Panc1 (cell line): ENCODE data around the gene TAGLN2. TPM values are rescaled to one million over a fixed set of nuclear protein-coding genes. Genes with fewer than 3 reads are reported as not detected.
A peak's percentile ranks its signal among the peaks of the same experiment; 100 is the strongest.

ENCODE experiments used
- ATAC-seq: fragments of 200-7000 bp; cut with Tn5 transposase; 2 replicates; pipeline ENCODE4 v1.9.1; 2020; ENCODE audit warnings: mild to moderate bottlenecking, moderate library complexity
- BruUV-seq: library from RNA; stranded (reverse); fragments of 400-500 nt; replicated peaks from 2 replicates; lab custom pipeline; 2021; lab: Mats Ljungman, UMichigan
- CTCF ChIA-PET: fragments of 300-600 bp; sonication (Branson Sonifier 250); formaldehyde crosslinking; loops from one replicate; lab custom pipeline; 2022; ENCODE audit warnings: antibody characterized with exemption; lab: Charles Lee
- POLR2A ChIA-PET: fragments of 300-600 bp; sonication (Branson Sonifier 250); formaldehyde crosslinking; loops from one replicate; lab custom pipeline; 2022; ENCODE audit warnings: antibody characterized with exemption; lab: Charles Lee
- DNase-seq: peaks from one replicate; pipeline ENCODE4 v3.0.0-alpha.2; 2010; ENCODE audit warnings: low read depth, low spot score
- H3K27ac ChIP-seq: 2 replicates; pipeline ENCODE4 v1.5.1; 2011; ENCODE audit warnings: mild to moderate bottlenecking, low read length, inconsistent platforms
- H3K27me3 ChIP-seq: fragments of 200-500 bp; sonication (Bioruptor generic); 2 replicates; pipeline ENCODE4 v1.6.0; 2014; ENCODE audit warnings: low read length, inconsistent platforms; ENCODE audit not compliant: control insufficient read depth, insufficient read depth
- H3K36me3 ChIP-seq: fragments of 200-500 bp; sonication (Bioruptor generic); 2 replicates; pipeline ENCODE4 v1.5.1; 2014; ENCODE audit warnings: inconsistent platforms, mild to moderate bottlenecking, low read length, moderate library complexity; ENCODE audit not compliant: control insufficient read depth, insufficient read depth
- H3K4me1 ChIP-seq: 2 replicates; pipeline ENCODE4 v1.5.1; 2011; ENCODE audit warnings: inconsistent platforms, mild to moderate bottlenecking, low read length, moderate library complexity; ENCODE audit not compliant: control insufficient read depth, insufficient read depth
- H3K4me3 ChIP-seq, 2 experiments: 2 replicates each; pipeline ENCODE4 v1.5.1; 2011 to 2012; ENCODE audit warnings: low read depth in 2 of 2, low read length in 2 of 2, mild to moderate bottlenecking in 2 of 2, inconsistent platforms in 1 of 2, moderate library complexity in 1 of 2
- H3K9me3 ChIP-seq: fragments of 200-500 bp; sonication (Bioruptor generic); 2 replicates; pipeline ENCODE4 v1.5.1; 2014; ENCODE audit warnings: low read depth, mild to moderate bottlenecking, inconsistent platforms, low read length, moderate library complexity; ENCODE audit not compliant: control insufficient read depth, insufficient read depth
- POLR2AphosphoS5 ChIP-seq: IDR thresholded peaks from 2 replicates; pipeline ENCODE4 v1.6.1; 2012; ENCODE audit warnings: mild to moderate bottlenecking, low read depth, low read length, moderate library complexity
- SIN3A ChIP-seq: IDR thresholded peaks from 2 replicates; pipeline ENCODE4 v1.6.1; 2012; ENCODE audit warnings: low read depth, mild to moderate bottlenecking, low read length, moderate library complexity, borderline replicate concordance; ENCODE audit not compliant: insufficient read depth
- TCF7L2 ChIP-seq: IDR thresholded peaks from 2 replicates; pipeline ENCODE4 v1.6.1; 2011; ENCODE audit warnings: mild to moderate bottlenecking, low read depth, low read length, inconsistent platforms
- in situ Hi-C: cut with HindIII; loops from 2 replicates; pipeline ENCODE4 v1.10.0; 2016; ENCODE audit warnings: low sequenced_read_pairs, low pct_unique_long_range_greater_than_20kb
- intact Hi-C: fragments of 100-400 bp; cut with micrococcal nuclease; formaldehyde crosslinking; loops from one replicate; pipeline ENCODE4 v1.10.0; 2022; ENCODE audit not compliant: unreplicated experiment
- total RNA-seq: library from RNA; stranded (reverse); gene quantifications from one replicate; pipeline ENCODE4 v1.2.1, GENCODE V29; 2021; ENCODE audit not compliant: unreplicated experiment
- TF ChIP-seq, protein P1 (sequence below), 2 experiments: IDR thresholded peaks; 2 replicates each; pipeline ENCODE4 v1.6.1; 2011 to 2012; ENCODE audit warnings: low read depth in 2 of 2, control low read depth in 1 of 2, low read length in 1 of 2, mild to moderate bottlenecking in 1 of 2, moderate library complexity in 1 of 2; ENCODE audit not compliant: insufficient read depth in 1 of 2
- TF ChIP-seq, protein P2 (sequence below): fragments of 450-650 bp; IDR thresholded peaks from 2 replicates; pipeline ENCODE4 v1.5.1; 2017; ENCODE audit warnings: mild to moderate bottlenecking

Gene TAGLN2
- total RNA-seq, 1 experiment from 2014 or later = 474 TPM

DNA sequence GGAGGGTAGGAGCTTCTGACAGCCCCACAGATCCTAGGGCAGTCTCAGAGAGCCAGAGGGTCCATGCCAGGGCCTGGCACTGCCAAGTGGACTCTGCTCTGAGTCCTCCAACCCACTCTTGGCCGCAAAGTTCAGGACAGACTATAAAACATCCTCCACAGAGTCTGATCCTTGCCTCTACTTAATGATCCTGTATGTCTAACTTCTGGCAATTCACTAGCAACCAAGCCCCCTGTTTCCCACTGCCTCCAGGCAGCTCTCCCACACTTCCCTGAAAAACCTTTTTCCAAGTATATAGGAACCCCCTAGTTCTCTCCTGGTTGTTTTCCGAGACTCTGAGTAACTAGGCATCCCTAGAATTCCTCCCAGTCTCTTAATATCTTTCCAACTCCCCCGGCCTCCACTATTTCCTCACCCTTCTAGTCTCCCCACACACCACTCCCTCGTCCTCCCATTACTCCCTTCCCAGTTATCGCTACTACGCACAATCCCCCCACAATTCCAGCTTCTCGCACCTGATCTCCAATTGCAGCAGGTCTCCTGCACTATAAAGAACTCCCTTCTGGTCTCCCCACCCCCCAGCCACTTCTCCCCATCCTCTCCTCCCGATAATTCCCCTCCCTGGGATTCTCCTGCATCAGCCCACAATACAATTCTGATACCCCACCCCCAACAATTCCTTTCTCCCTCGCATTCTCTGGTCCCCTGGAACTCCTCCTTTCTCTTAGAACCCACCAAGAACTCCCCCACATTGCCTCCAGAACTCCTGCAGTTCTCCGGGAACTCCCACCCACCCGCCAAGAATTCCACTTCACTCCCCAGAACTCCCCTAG is 19.5 kb upstream of the TAGLN2 start:
- Histone ChIP-seq H3K4me3 (peak overlapping the region in 1 of 2 experiments; percentile 36; a peak in 2 of 4 replicates), H3K36me3 (peaks cover 2% of the 10 kb centered on the region; the same call in 1 of the 2 replicates), H3K4me1 (peaks cover 3% of the 10 kb centered on the region), H3K9me3 (no peaks in the 10 kb centered on the region), H3K27me3 (peaks cover 16% of the 10 kb centered on the region), H3K27ac (no peak overlapping the region)
- ATAC-seq = no peak
- ChIA-PET POLR2A (no interaction called here), CTCF (no interaction called here)
- TF ChIP-seq, protein P1, sequence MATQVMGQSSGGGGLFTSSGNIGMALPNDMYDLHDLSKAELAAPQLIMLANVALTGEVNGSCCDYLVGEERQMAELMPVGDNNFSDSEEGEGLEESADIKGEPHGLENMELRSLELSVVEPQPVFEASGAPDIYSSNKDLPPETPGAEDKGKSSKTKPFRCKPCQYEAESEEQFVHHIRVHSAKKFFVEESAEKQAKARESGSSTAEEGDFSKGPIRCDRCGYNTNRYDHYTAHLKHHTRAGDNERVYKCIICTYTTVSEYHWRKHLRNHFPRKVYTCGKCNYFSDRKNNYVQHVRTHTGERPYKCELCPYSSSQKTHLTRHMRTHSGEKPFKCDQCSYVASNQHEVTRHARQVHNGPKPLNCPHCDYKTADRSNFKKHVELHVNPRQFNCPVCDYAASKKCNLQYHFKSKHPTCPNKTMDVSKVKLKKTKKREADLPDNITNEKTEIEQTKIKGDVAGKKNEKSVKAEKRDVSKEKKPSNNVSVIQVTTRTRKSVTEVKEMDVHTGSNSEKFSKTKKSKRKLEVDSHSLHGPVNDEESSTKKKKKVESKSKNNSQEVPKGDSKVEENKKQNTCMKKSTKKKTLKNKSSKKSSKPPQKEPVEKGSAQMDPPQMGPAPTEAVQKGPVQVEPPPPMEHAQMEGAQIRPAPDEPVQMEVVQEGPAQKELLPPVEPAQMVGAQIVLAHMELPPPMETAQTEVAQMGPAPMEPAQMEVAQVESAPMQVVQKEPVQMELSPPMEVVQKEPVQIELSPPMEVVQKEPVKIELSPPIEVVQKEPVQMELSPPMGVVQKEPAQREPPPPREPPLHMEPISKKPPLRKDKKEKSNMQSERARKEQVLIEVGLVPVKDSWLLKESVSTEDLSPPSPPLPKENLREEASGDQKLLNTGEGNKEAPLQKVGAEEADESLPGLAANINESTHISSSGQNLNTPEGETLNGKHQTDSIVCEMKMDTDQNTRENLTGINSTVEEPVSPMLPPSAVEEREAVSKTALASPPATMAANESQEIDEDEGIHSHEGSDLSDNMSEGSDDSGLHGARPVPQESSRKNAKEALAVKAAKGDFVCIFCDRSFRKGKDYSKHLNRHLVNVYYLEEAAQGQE (IDR thresholded peaks at IDR 0.05; ENCODE audit: insufficient read depth in 1 of 2, low read depth in 2 of 2, low read length in 1 of 2) = no peak
- TF ChIP-seq, protein P2, sequence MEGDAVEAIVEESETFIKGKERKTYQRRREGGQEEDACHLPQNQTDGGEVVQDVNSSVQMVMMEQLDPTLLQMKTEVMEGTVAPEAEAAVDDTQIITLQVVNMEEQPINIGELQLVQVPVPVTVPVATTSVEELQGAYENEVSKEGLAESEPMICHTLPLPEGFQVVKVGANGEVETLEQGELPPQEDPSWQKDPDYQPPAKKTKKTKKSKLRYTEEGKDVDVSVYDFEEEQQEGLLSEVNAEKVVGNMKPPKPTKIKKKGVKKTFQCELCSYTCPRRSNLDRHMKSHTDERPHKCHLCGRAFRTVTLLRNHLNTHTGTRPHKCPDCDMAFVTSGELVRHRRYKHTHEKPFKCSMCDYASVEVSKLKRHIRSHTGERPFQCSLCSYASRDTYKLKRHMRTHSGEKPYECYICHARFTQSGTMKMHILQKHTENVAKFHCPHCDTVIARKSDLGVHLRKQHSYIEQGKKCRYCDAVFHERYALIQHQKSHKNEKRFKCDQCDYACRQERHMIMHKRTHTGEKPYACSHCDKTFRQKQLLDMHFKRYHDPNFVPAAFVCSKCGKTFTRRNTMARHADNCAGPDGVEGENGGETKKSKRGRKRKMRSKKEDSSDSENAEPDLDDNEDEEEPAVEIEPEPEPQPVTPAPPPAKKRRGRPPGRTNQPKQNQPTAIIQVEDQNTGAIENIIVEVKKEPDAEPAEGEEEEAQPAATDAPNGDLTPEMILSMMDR = no peak
- TF ChIP-seq SIN3A (no peak), TCF7L2 (no peak), POLR2AphosphoS5 (no peak)
- in situ Hi-C loops (no loop called here), intact Hi-C loops (no loop called here)
- BruUV-seq = no TSS peak
- no peak for DNase-seq

DNA sequence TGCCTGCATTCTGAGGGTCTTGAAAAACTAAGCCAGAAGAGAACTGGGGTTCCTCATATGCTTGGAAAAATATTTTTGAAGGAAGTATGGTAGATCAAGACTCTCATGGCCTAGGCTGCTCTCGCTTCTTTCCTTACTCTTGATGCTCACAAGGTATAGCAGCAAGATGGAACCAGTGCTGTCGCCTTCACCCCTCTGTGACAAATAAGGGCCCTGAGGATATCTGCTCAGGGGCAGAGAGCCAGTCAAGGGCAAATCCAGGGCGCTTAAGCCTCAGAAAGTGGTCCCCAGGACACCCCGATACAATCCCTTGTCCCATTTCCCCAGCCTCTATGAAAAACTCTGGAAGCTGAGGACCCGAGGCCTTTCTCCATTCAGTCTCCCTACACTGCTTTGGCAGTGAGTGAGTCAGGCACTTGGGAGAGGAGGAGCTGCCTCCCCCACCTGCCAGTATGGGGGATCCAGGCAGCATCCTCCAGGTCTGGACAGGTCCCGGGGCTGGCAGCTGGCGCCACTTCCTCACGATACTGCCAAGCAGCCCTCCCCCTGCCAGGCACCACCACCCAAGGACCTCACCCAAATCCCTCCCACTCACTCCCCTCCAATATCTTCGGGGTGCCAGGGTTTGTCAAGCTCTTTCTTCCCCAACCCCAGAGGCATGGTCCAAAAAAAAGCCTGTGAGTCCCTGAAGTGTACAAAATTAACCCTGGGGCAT is 18.8 kb upstream of the TAGLN2 start:
- CTCF ChIA-PET = no interaction called here
- intact Hi-C loops (no loop called here), in situ Hi-C loops (no loop called here)
- Histone ChIP-seq H3K4me1 (peaks cover 3% of the 10 kb centered on the region; the same call in 1 of the 2 replicates), H3K4me3 (no peak overlapping the region), H3K9me3 (no peaks in the 10 kb centered on the region), H3K27ac (no peak overlapping the region), H3K27me3 (peaks cover 16% of the 10 kb centered on the region), H3K36me3 (peaks cover 2% of the 10 kb centered on the region; the same call in 1 of the 2 replicates)
- DNase-seq (no peak), ATAC-seq (no peak)
- TF ChIP-seq TCF7L2 (no peak), SIN3A (no peak)
- TF ChIP-seq, protein P2 = no peak
- POLR2A ChIA-PET = no interaction called here
- BruUV-seq = no TSS peak
